GM19455 (cell line): Measurements from ENCODE around the gene SUMF1.
A peak's percentile ranks its signal among the peaks of the same experiment; 100 is the strongest.

Experiments
- ATAC-seq: cut with Tn5 transposase; IDR thresholded peaks from one replicate; pipeline ENCODE4 v1.9.1; 2021; ENCODE audit not compliant: unreplicated experiment

Gene SUMF1

GRCh38 chr3:4418156-4418555 is 48.9 kb downstream of the SUMF1 start:
- no peak for ATAC-seq

GRCh38 chr3:4417449-4417848 is 49.6 kb downstream of the SUMF1 start:
- ATAC-seq, result no peak

GRCh38 chr3:4416961-4417360 is 50.1 kb downstream of the SUMF1 start:
- no peak for ATAC-seq

GRCh38 chr3:4416427-4416945 is 50.6 kb downstream of the SUMF1 start:
- ATAC-seq, result no peak

- no peak for ATAC-seq
Measured at GRCh38 chr3:4413467-4413866, 53.6 kb downstream of the SUMF1 start.

- ATAC-seq, result no peak
Measured at GRCh38 chr3:4411833-4412232, 55.2 kb downstream of the SUMF1 start.

- no peak for ATAC-seq
Measured at GRCh38 chr3:4411236-4411635, 55.8 kb downstream of the SUMF1 start.

GRCh38 chr3:4410606-4411005 is 56.5 kb downstream of the SUMF1 start:
- ATAC-seq, result no peak

GRCh38 chr3:4409971-4410573 is 57.0 kb downstream of the SUMF1 start:
- no peak for ATAC-seq

GRCh38 chr3:4409415-4409814 is 57.7 kb downstream of the SUMF1 start:
- ATAC-seq, result no peak

GRCh38 chr3:4408958-4409357 is 58.1 kb downstream of the SUMF1 start:
- no peak for ATAC-seq

GRCh38 chr3:4407941-4408340 is 59.1 kb downstream of the SUMF1 start:
- ATAC-seq, result no peak

- peak; percentile 49 for ATAC-seq
Measured at GRCh38 chr3:4406746-4407568, 60.1 kb downstream of the SUMF1 start.

GRCh38 chr3:4404881-4405280 is 62.2 kb downstream of the SUMF1 start:
- ATAC-seq, result no peak

GRCh38 chr3:4401441-4401840 is 65.6 kb downstream of the SUMF1 start:
- ATAC-seq, result no peak

- ATAC-seq, result no peak
Measured at GRCh38 chr3:4399476-4399875, 67.6 kb downstream of the SUMF1 start.

GRCh38 chr3:4398941-4399245 is 68.2 kb downstream of the SUMF1 start:
- no peak for ATAC-seq

- ATAC-seq, result no peak
Measured at GRCh38 chr3:4398120-4398940, 68.7 kb downstream of the SUMF1 start.

- no peak for ATAC-seq
Measured at GRCh38 chr3:4397466-4397865, 69.6 kb downstream of the SUMF1 start.

- ATAC-seq, result no peak
Measured at GRCh38 chr3:4396542-4396941, 70.5 kb downstream of the SUMF1 start.

- ATAC-seq, result no peak
Measured at GRCh38 chr3:4396006-4396405, 71.1 kb downstream of the SUMF1 start.

GRCh38 chr3:4395448-4395847 is 71.6 kb downstream of the SUMF1 start:
- no peak for ATAC-seq
